Colonic mucosa (tissue), 4 donors: ENCODE results near the gene TIGD6. TPM values are rescaled to one million over a fixed set of nuclear protein-coding genes. Genes with fewer than 3 reads are reported as not detected.
"Not testable (repeated sequence)": the region's sequence is repeated elsewhere in the genome, so short reads cannot be mapped to it uniquely, and the experiment has no call there.

ENCODE experiments used
- DNase-seq: peaks from one replicate; pipeline ENCODE4 v3.0.0-alpha.2; 2020
- H3K27ac ChIP-seq: fragments of 200-600 bp; one replicate; pipeline ENCODE4 v1.8.0; 2021
- H3K27me3 ChIP-seq: fragments of 200-600 bp; one replicate; pipeline ENCODE4 v1.8.0; 2021
- H3K36me3 ChIP-seq: fragments of 200-600 bp; one replicate; pipeline ENCODE4 v1.8.0; 2021
- H3K4me1 ChIP-seq: fragments of 200-600 bp; one replicate; pipeline ENCODE4 v1.8.0; 2021; ENCODE audit warnings: mild to moderate bottlenecking
- H3K4me3 ChIP-seq: fragments of 200-600 bp; one replicate; pipeline ENCODE4 v1.8.0; 2021
- H3K9ac ChIP-seq, 2 donors: one replicate each; pipeline ENCODE4 v1.7.0; 2013; ENCODE audit warnings: control low read depth in 2 of 2, low read depth in 2 of 2, low read length in 2 of 2
- H3K9me3 ChIP-seq: fragments of 200-600 bp; one replicate; pipeline ENCODE4 v1.8.0; 2021
- intact Hi-C: fragments of 100-400 bp; cut with DNase I; formaldehyde crosslinking; loops from one replicate; pipeline ENCODE4 v1.14.1; 2022
- total RNA-seq, 2 donors: library from RNA; stranded (reverse); fragmentation: NEBNext Ultra II Directional in 1 of 2; extraction: Animal tissue kit (Norgen Biotek cat#: 25700) in 1 of 2; gene quantifications; one replicate each; pipeline ENCODE4 v1.2.1, GENCODE V29; 2021
- TF ChIP-seq, protein P1 (sequence below): fragments of 200-600 bp; IDR thresholded peaks from one replicate; pipeline ENCODE4 v1.8.0; 2022; ENCODE audit warnings: antibody characterized with exemption, mild to moderate bottlenecking
- donor health status: healthy.
- donor health status: DM: no; HTN: no; CAD: no.
- donor health status: DM: no; HTN: no; CAD: no.

Gene TIGD6
- total RNA-seq, 2 donors from 2014 or later = 3.9 to 4.6 TPM

DNA sequence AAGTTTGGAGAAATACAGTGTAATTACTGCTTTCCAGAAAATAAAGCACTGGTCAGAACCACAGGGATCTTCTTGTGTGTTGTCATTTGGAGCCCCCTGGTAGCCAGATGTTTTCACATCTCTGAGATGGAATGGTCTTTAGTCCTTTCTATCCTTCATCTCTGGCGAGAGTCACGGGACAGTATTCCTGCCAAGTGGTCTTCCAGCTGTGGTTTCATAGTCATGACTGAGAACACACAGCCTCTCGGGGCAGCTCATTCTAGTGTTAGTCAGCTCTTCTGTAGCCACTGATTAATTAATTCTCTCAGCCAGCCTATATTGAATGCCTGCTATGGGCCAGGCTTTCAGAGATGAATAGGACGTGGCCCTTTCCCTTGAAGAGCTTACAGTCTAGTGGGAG is 34.2 kb upstream of the TIGD6 start:
- TF ChIP-seq, protein P1, sequence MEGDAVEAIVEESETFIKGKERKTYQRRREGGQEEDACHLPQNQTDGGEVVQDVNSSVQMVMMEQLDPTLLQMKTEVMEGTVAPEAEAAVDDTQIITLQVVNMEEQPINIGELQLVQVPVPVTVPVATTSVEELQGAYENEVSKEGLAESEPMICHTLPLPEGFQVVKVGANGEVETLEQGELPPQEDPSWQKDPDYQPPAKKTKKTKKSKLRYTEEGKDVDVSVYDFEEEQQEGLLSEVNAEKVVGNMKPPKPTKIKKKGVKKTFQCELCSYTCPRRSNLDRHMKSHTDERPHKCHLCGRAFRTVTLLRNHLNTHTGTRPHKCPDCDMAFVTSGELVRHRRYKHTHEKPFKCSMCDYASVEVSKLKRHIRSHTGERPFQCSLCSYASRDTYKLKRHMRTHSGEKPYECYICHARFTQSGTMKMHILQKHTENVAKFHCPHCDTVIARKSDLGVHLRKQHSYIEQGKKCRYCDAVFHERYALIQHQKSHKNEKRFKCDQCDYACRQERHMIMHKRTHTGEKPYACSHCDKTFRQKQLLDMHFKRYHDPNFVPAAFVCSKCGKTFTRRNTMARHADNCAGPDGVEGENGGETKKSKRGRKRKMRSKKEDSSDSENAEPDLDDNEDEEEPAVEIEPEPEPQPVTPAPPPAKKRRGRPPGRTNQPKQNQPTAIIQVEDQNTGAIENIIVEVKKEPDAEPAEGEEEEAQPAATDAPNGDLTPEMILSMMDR = no peak
- H3K9ac ChIP-seq = no peak overlapping the region
- no peak overlapping the region for H3K4me3 ChIP-seq
- no peaks in the 10 kb centered on the region for H3K4me1 ChIP-seq
- no peaks in the 10 kb centered on the region for H3K9me3 ChIP-seq
- no peak for DNase-seq
- intact Hi-C loops = no loop called here
- peaks cover 23% of the 10 kb centered on the region for H3K36me3 ChIP-seq
- H3K27ac ChIP-seq = no peak overlapping the region
- H3K27me3 ChIP-seq = no peaks in the 10 kb centered on the region

DNA sequence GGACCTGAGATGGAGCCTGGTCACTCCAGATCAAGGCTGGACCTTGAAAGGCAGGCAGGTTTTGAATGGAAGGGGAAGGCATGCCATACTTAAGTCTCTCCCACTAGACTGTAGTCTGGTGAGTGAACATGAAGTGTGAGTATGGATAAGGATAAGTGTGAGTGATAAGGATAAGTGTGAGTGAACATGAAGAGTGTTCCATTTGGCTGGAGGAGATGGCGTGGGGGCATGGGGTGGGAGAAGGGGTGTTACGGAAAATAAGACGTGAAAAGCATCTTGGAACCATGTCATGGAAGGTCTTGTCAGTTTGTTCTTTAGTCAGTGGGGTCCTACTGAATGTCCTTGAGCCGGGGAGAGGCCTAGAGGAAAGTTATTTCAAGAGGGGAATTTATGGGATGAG is 32.9 kb upstream of the TIGD6 start:
- TF ChIP-seq, protein P1 = no peak
- Histone ChIP-seq H3K4me1 (no peaks in the 10 kb centered on the region), H3K4me3 (no peak overlapping the region), H3K9me3 (no peaks in the 10 kb centered on the region), H3K9ac (no peak overlapping the region), H3K36me3 (peaks cover 26% of the 10 kb centered on the region), H3K27ac (no peak overlapping the region), H3K27me3 (no peaks in the 10 kb centered on the region)
- no peak for DNase-seq
- intact Hi-C loops = no loop called here

DNA sequence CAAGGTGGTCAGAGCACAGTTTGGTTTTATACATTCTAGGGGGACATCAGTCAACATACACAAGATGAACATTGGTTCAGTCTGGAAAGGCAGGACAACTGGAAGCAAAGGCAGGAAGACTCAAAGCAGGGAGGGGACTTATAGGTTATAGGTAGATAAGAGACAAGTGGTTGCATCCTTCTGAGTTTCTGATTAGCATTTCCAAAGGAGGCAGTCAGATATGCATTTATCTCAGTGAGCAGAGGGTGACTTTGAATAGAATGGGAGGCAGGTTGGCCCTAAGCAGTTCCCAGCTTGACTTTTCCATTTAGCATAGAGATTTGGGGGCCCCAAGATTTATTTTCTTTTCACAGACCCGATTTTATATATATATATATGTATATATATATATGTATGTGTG is 27.6 kb upstream of the TIGD6 start:
- intact Hi-C loops, H3K27me3 ChIP-seq, H3K9ac ChIP-seq, H3K4me3 ChIP-seq, H3K27ac ChIP-seq, H3K9me3 ChIP-seq, H3K4me1 ChIP-seq, DNase-seq: not testable (repeated sequence)
- peaks cover 34% of the 10 kb centered on the region for H3K36me3 ChIP-seq

DNA sequence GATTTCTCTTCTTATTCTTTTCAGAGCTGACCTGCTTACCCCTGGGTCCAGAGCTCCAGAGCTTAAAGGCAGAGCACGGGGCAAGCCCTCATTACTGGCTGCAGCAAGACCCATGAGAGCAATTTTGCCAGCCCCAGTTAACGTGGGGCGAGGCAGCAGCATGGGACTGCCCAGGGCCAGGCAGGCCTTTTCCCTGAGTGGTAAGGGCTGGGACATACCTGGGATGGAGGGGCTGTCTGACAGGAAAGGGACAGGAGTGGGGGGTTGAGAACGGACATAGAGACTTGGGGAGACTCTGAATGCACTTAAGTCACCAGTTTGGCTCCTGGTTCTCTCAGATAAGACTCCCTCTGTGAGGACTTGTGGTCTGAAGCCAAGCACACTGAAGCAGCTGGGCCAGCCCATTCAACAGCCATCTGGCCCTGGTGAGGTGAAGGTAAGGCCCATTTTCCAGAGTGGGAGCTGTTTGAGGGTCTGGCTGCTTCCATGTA is 26.3 kb upstream of the TIGD6 start:
- Histone ChIP-seq H3K9me3 (no peaks in the 10 kb centered on the region), H3K9ac (no peak overlapping the region), H3K4me1 (no peaks in the 10 kb centered on the region), H3K27ac (no peak overlapping the region), H3K27me3 (no peaks in the 10 kb centered on the region), H3K4me3 (no peak overlapping the region), H3K36me3 (peaks cover 23% of the 10 kb centered on the region)
- TF ChIP-seq, protein P1 = no peak
- intact Hi-C loops = no loop called here
- no peak for DNase-seq

DNA sequence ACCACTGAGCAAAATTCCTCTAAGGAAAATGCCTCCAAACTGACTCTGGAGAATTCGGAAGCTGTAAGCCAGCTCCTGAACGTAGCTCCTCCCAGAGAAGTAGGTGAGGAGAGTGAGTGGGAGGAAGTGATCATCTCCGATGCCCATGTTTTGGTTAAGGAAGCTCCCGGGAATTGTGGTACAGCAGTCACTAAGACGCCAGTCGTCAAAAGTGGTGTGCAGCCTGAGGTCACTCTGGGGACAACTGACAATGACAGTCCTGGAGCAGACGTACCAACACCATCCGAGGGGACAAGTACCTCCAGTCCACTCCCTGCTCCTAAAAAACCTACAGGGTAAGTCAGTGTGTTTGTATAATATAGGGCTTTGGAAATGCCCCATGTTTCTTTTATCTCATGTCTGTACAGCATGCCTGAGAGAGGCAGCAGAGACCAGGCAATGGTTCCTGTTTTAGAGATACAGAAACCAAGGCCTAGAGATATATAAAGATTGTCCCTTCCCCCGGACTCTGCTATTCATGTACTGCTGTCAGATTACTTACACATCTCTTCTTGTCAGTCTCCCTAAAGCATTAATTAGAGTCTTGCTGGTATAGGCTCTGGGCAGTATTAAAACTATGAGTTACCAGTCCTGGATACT is 24.0 kb upstream of the TIGD6 start:
- H3K9me3 ChIP-seq = no peaks in the 10 kb centered on the region
- no peak overlapping the region for H3K27ac ChIP-seq
- no peak overlapping the region for H3K9ac ChIP-seq
- no peak for DNase-seq
- TF ChIP-seq, protein P1 = no peak
- H3K4me3 ChIP-seq = no peak overlapping the region
- H3K36me3 ChIP-seq = peaks cover 15% of the 10 kb centered on the region
- no peaks in the 10 kb centered on the region for H3K27me3 ChIP-seq
- H3K4me1 ChIP-seq = no peaks in the 10 kb centered on the region
- intact Hi-C loops = no loop called here

DNA sequence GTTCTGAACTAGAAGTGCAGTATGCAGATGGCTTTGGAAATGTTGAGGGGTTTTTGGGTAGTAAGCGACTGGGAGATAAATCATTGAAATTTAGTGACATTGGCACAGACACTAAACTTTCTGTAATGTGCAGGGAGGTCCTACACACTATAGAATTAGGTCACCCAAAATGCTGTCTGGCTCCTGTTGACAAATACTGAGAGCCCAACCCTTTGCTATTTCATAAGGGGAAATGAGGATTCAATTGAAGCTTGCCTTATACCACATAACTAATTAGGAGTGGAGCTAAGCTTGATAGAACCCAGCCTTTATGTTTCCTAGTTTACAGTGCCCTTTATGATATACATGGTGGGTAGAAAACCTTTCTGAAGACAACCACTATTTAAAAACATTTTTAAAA is 22.7 kb upstream of the TIGD6 start:
- Histone ChIP-seq H3K36me3 (peaks cover 14% of the 10 kb centered on the region), H3K4me1 (no peaks in the 10 kb centered on the region), H3K9me3 (no peaks in the 10 kb centered on the region), H3K9ac (no peak overlapping the region), H3K27me3 (no peaks in the 10 kb centered on the region), H3K27ac (no peak overlapping the region), H3K4me3 (no peak overlapping the region)
- TF ChIP-seq, protein P1 = no peak
- intact Hi-C loops = no loop called here
- no peak for DNase-seq
